22Rv1 (cell line): Measurements from ENCODE around the gene SLIT3.

Experiments
- ZFX ChIP-seq: fragments of 450-650 bp; IDR thresholded peaks from 2 replicates; pipeline ENCODE4 v1.6.1; 2017; ENCODE audit warnings: antibody characterized with exemption, borderline replicate concordance
- TF ChIP-seq, protein P1 (sequence below): fragments of 450-650 bp; IDR thresholded peaks from 2 replicates; pipeline ENCODE4 v1.5.1; 2017; ENCODE audit warnings: mild to moderate bottlenecking

DNA sequence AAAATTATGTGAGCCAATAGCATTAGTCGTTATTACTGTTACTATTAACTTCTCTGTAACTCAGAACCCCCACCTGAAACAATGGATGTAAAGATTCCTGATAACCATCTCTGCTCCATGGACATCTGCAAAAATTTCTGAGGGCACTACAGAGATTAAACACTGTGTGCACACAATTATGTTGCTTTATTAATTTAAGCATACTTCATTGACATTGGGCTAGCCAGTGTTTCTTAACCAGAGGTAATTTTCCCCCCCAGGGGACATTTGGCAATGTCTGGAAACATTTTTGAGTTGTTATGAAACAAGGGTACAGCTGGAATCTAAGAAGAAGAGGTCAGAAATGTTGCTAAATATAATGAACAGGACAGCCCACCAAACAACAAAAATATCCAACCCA lies 19.3 kb downstream of the SLIT3 start:
- TF ChIP-seq, protein P1, sequence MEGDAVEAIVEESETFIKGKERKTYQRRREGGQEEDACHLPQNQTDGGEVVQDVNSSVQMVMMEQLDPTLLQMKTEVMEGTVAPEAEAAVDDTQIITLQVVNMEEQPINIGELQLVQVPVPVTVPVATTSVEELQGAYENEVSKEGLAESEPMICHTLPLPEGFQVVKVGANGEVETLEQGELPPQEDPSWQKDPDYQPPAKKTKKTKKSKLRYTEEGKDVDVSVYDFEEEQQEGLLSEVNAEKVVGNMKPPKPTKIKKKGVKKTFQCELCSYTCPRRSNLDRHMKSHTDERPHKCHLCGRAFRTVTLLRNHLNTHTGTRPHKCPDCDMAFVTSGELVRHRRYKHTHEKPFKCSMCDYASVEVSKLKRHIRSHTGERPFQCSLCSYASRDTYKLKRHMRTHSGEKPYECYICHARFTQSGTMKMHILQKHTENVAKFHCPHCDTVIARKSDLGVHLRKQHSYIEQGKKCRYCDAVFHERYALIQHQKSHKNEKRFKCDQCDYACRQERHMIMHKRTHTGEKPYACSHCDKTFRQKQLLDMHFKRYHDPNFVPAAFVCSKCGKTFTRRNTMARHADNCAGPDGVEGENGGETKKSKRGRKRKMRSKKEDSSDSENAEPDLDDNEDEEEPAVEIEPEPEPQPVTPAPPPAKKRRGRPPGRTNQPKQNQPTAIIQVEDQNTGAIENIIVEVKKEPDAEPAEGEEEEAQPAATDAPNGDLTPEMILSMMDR: no peak
- TF ChIP-seq ZFX: no peak
